Measurements from ENCODE around the gene HP. TPM values are rescaled to one million over a fixed set of nuclear protein-coding genes. Genes with fewer than 3 reads are reported as not detected.

Gene HP
- total RNA-seq, 1 donor from 2014 or later, result not detected

DNA sequence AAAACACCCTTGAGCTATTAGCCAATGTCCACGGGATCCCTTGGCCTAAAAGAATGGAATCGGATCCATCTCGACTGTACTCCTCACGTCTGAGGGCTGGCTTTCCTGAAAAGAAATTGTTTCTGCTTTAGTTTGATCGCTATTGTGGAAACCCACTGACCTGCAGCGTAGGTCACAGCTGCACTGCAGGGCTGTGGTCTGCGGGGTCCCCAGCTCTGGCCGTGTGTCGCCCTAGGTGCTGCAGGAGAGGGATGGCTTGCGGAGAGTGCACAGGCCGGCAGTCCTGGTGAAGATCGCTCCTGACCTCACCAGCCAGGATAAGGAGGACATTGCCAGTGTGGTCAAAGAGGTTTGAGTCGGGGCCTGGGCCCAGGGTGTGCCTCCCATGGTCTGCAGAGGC is 32.2 kb upstream of the HP start:
- H3K4me1 Mint-ChIP-seq, result no peaks in the 10 kb centered on the region
- H3K9me3 Mint-ChIP-seq, result no peaks in the 10 kb centered on the region
- TF ChIP-seq, protein P1, sequence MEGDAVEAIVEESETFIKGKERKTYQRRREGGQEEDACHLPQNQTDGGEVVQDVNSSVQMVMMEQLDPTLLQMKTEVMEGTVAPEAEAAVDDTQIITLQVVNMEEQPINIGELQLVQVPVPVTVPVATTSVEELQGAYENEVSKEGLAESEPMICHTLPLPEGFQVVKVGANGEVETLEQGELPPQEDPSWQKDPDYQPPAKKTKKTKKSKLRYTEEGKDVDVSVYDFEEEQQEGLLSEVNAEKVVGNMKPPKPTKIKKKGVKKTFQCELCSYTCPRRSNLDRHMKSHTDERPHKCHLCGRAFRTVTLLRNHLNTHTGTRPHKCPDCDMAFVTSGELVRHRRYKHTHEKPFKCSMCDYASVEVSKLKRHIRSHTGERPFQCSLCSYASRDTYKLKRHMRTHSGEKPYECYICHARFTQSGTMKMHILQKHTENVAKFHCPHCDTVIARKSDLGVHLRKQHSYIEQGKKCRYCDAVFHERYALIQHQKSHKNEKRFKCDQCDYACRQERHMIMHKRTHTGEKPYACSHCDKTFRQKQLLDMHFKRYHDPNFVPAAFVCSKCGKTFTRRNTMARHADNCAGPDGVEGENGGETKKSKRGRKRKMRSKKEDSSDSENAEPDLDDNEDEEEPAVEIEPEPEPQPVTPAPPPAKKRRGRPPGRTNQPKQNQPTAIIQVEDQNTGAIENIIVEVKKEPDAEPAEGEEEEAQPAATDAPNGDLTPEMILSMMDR (IDR thresholded peaks at IDR 0.05; ENCODE audit: unreplicated experiment), result no peak
- H3K36me3 Mint-ChIP-seq, result peaks cover 35% of the 10 kb centered on the region
- no peaks in the 10 kb centered on the region for H3K27me3 Mint-ChIP-seq (ENCODE audit: low read depth)
- H3K4me3 Mint-ChIP-seq, result no peak overlapping the region
- no peak overlapping the region for H3K27ac Mint-ChIP-seq
- no peak for DNase-seq (ENCODE audit: low spot score in 2 of 2, unreplicated experiment in 2 of 2)

GRCh38 chr16:72023962-72024361 is 30.3 kb upstream of the HP start:
- no peak for DNase-seq (ENCODE audit: low spot score in 2 of 2, unreplicated experiment in 2 of 2)
- TF ChIP-seq, protein P1 (IDR thresholded peaks at IDR 0.05; ENCODE audit: unreplicated experiment), result no peak
- Mint-ChIP-seq H3K4me3 (no peak overlapping the region), H3K4me1 (no peaks in the 10 kb centered on the region), H3K9me3 (no peaks in the 10 kb centered on the region), H3K27ac (no peak overlapping the region), H3K36me3 (peaks cover 33% of the 10 kb centered on the region), H3K27me3 (ENCODE audit: low read depth) (no peaks in the 10 kb centered on the region)

DNA sequence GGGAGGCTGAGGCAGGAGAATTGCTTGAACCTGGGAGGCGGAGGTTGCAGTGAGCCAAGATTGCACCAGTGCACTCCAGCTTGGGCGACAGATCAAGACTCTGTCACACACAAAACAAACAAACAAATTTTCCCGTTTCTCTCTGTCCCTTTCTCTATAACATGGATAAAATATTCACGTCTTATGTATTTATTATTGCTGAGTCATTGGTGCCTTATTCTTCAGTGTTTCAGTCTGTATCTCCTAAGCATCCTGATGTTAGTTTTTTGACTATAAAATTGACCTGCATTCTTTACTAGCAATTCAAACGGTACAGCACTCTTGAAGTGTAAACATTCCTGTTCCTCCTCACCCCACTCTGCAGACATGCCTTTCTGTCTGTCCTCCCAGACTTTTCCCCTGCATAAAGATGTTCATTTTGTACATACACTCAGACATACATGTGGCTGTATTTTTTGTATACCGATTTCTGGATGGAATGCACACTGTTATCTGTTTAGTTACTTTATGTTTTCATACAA is 29.4 kb upstream of the HP start:
- Mint-ChIP-seq H3K27me3 (ENCODE audit: low read depth) (no peaks in the 10 kb centered on the region), H3K4me1 (no peaks in the 10 kb centered on the region), H3K4me3 (no peak overlapping the region), H3K9me3 (no peaks in the 10 kb centered on the region), H3K27ac (no peak overlapping the region), H3K36me3 (peaks cover 32% of the 10 kb centered on the region)
- TF ChIP-seq, protein P1 (IDR thresholded peaks at IDR 0.05; ENCODE audit: unreplicated experiment), result no peak
- DNase-seq (ENCODE audit: low spot score in 2 of 2, unreplicated experiment in 2 of 2), result no peak

GRCh38 chr16:72025404-72026114 is 28.7 kb upstream of the HP start:
- Mint-ChIP-seq H3K36me3 (peaks cover 32% of the 10 kb centered on the region), H3K27me3 (ENCODE audit: low read depth) (no peaks in the 10 kb centered on the region), H3K9me3 (no peaks in the 10 kb centered on the region), H3K4me1 (no peaks in the 10 kb centered on the region), H3K27ac (no peak overlapping the region), H3K4me3 (no peak overlapping the region)
- DNase-seq (ENCODE audit: low spot score in 2 of 2, unreplicated experiment in 2 of 2), result no peak
- TF ChIP-seq, protein P1 (IDR thresholded peaks at IDR 0.05; ENCODE audit: unreplicated experiment), result no peak

- H3K27ac Mint-ChIP-seq, result no peak overlapping the region
- H3K36me3 Mint-ChIP-seq, result peaks cover 26% of the 10 kb centered on the region
- H3K4me1 Mint-ChIP-seq, result no peaks in the 10 kb centered on the region
- TF ChIP-seq, protein P1 (IDR thresholded peaks at IDR 0.05; ENCODE audit: unreplicated experiment), result no peak
- no peaks in the 10 kb centered on the region for H3K9me3 Mint-ChIP-seq
- no peak overlapping the region for H3K4me3 Mint-ChIP-seq
- no peaks in the 10 kb centered on the region for H3K27me3 Mint-ChIP-seq (ENCODE audit: low read depth)
- no peak for DNase-seq (ENCODE audit: low spot score in 2 of 2, unreplicated experiment in 2 of 2)
Observed at GRCh38 chr16:72027669-72028378, 26.5 kb upstream of the HP start.

All from mesothelial cell of epicardium (in vitro differentiated cells).